ENCODE measurements around the gene MRPS2. TPM values are rescaled to one million over a fixed set of nuclear protein-coding genes. Genes with fewer than 3 reads are reported as not detected.

MRPS2 gene
- total and polyA plus RNA-seq, 9 of the 15 experiments (the other 6 are each of a cell fraction or from before 2014, with no cell fraction given) = 8.0 to 167 (median 81.3) TPM

- TF ChIP-seq, protein P1, sequence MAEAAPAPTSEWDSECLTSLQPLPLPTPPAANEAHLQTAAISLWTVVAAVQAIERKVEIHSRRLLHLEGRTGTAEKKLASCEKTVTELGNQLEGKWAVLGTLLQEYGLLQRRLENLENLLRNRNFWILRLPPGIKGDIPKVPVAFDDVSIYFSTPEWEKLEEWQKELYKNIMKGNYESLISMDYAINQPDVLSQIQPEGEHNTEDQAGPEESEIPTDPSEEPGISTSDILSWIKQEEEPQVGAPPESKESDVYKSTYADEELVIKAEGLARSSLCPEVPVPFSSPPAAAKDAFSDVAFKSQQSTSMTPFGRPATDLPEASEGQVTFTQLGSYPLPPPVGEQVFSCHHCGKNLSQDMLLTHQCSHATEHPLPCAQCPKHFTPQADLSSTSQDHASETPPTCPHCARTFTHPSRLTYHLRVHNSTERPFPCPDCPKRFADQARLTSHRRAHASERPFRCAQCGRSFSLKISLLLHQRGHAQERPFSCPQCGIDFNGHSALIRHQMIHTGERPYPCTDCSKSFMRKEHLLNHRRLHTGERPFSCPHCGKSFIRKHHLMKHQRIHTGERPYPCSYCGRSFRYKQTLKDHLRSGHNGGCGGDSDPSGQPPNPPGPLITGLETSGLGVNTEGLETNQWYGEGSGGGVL (CRISPR knock-in tag; IDR thresholded peaks at IDR 0.05) = no peak
- TF ChIP-seq FOXA3 (CRISPR knock-in tag; conservative IDR thresholded peaks at IDR 0.05 in 1 of 2, IDR thresholded peaks at IDR 0.05 in 1 of 2) = peak in 1 of 2 experiments; percentile 7; a peak in 1 of 4 replicates
- no peak for TF ChIP-seq KLF1 (tag; IDR thresholded peaks at IDR 0.05)
- no peak for TF ChIP-seq ZNF311 (CRISPR knock-in tag; IDR thresholded peaks at IDR 0.05)
- TF ChIP-seq FOXK2 (conservative IDR thresholded peaks at IDR 0.05 in 1 of 2, IDR thresholded peaks at IDR 0.05 in 1 of 2; ENCODE audit: low read depth in 2 of 2) = peak in 1 of 2 experiments; percentile 16; a peak in 2 of 4 replicates
- no peak for TF ChIP-seq CHCHD3 (CRISPR knock-in tag; IDR thresholded peaks at IDR 0.05)
- no peak for TF ChIP-seq UBTF (IDR thresholded peaks at IDR 0.05; ENCODE audit: borderline replicate concordance in 1 of 2, low read depth in 2 of 2, low read length in 2 of 2)
- peak; percentile 53 to 87 (median 79) for TF ChIP-seq YY1 (IDR thresholded peaks at IDR 0.05; ENCODE audit: borderline replicate concordance in 1 of 3, control insufficient read depth in 1 of 3, extremely low read depth in 1 of 3, insufficient read depth in 3 of 3, insufficient read length in 1 of 3, insufficient replicate concordance in 2 of 3, low read depth in 1 of 3, low read length in 2 of 3)
- no peak for TF ChIP-seq ZBTB8A (IDR thresholded peaks at IDR 0.05; ENCODE audit: partially characterized antibody)
- no peak for TF ChIP-seq TGIF2 (CRISPR knock-in tag; IDR thresholded peaks at IDR 0.05)
- TF ChIP-seq ESRRA (IDR thresholded peaks at IDR 0.05; ENCODE audit: borderline replicate concordance, low read depth) = no peak
- TF ChIP-seq ZNF24 (IDR thresholded peaks at IDR 0.05) = no peak
- TF ChIP-seq HMG20B (CRISPR knock-in tag; IDR thresholded peaks at IDR 0.05) = no peak
- no peak for TF ChIP-seq ZNF717 (CRISPR knock-in tag; IDR thresholded peaks at IDR 0.05)
- no peak for TF ChIP-seq PHF8 (IDR thresholded peaks at IDR 0.05; ENCODE audit: borderline replicate concordance, low read length)
- TF ChIP-seq ZNF696 (CRISPR knock-in tag; conservative IDR thresholded peaks at IDR 0.05) = no peak
- TF ChIP-seq ZNF408 (CRISPR knock-in tag; IDR thresholded peaks at IDR 0.05; ENCODE audit: low read depth) = no peak
- no peak for TF ChIP-seq RBM17 (IDR thresholded peaks at IDR 0.05; ENCODE audit: borderline replicate concordance, low read depth, low read length)
- TF ChIP-seq MYBL2 (IDR thresholded peaks at IDR 0.05; ENCODE audit: low read depth) = no peak
- no peak for TF ChIP-seq MYBL2 (CRISPR knock-in tag; IDR thresholded peaks at IDR 0.05; ENCODE audit: borderline replicate concordance)
- TF ChIP-seq KDM5B (IDR thresholded peaks at IDR 0.05; ENCODE audit: insufficient replicate concordance, low read depth, low read length) = peak; percentile 15
- no peak for TF ChIP-seq ZNF75A (CRISPR knock-in tag; IDR thresholded peaks at IDR 0.05)
- TF ChIP-seq CHD1 (IDR thresholded peaks at IDR 0.05; ENCODE audit: low read length) = no peak
- no peak for TF ChIP-seq FOS (IDR thresholded peaks at IDR 0.05; ENCODE audit: extremely low read depth, insufficient read length)
Measured at GRCh38 chr9:135499326-135500070, 984 bp upstream of the MRPS2 start (continued).
